Panc1 (cell line): ENCODE measurements around the gene SLC43A1.

Experiments
- CTCF ChIP-seq: fragments of 450-650 bp; IDR thresholded peaks from 2 replicates; pipeline ENCODE4 v1.5.1; 2017; ENCODE audit warnings: mild to moderate bottlenecking
- POLR2AphosphoS5 ChIP-seq: IDR thresholded peaks from 2 replicates; pipeline ENCODE4 v1.6.1; 2012; ENCODE audit warnings: mild to moderate bottlenecking, low read depth, low read length, moderate library complexity
- REST ChIP-seq, 2 experiments: IDR thresholded peaks; 2 replicates each; pipeline ENCODE4 v1.6.1; 2011 to 2012; ENCODE audit warnings: low read depth in 2 of 2, control low read depth in 1 of 2, low read length in 1 of 2, mild to moderate bottlenecking in 1 of 2, moderate library complexity in 1 of 2; ENCODE audit not compliant: insufficient read depth in 1 of 2
- TCF7L2 ChIP-seq: IDR thresholded peaks from 2 replicates; pipeline ENCODE4 v1.6.1; 2011; ENCODE audit warnings: mild to moderate bottlenecking, low read depth, low read length, inconsistent platforms

GRCh38 chr11:57523419-57523818 lies 7.9 kb upstream of the SLC43A1 start:
- TF ChIP-seq CTCF = no peak
- TF ChIP-seq REST (IDR thresholded peaks at IDR 0.05; ENCODE audit: insufficient read depth in 1 of 2, low read depth in 2 of 2, low read length in 1 of 2) = no peak
- no peak for TF ChIP-seq POLR2AphosphoS5
- no peak for TF ChIP-seq TCF7L2
